ENCODE data around the gene FSHR.

GRCh38 chr2:48991415-48992131, 162.7 kb downstream of the FSHR start:
- TF ChIP-seq POLR2AphosphoS5 (IDR thresholded peaks at IDR 0.05; ENCODE audit: low read depth) (no peak), CTCF (IDR thresholded peaks at IDR 0.05; ENCODE audit: insufficient read depth, low read length) (no peak)

Data from HL-60 (cell line).